Measurements from ENCODE around the gene SHE. TPM values are rescaled to one million over a fixed set of nuclear protein-coding genes. Genes with fewer than 3 reads are reported as not detected.

The SHE gene
- total and polyA plus RNA-seq, 2 of the 8 experiments (the other 6 are each of a cell fraction or from before 2014, with no cell fraction given), result 0.44 to 0.45 TPM

- Histone ChIP-seq H2AFZ (ENCODE audit: low read length) (0 out of 2 replicates have a peak overlapping the region, but pooled peaks have one; percentile 10), H4K5ac (ENCODE audit: insufficient read length, low read depth, low read length) (no peak overlapping the region), H3K18ac (ENCODE audit: extremely low read depth, low read length) (no peak overlapping the region), H2BK5ac (ENCODE audit: low read depth, low read length) (no peak overlapping the region), H3K23me2 (ENCODE audit: low read depth, low read length) (no peaks in the 10 kb centered on the region), H3K4me1 (replicated peaks in 1 of 4; ENCODE audit: control insufficient read depth in 3 of 4, insufficient read depth in 4 of 4, low read length in 3 of 4) (no peaks in the 10 kb centered on the region), H2AK5ac (ENCODE audit: low read depth, low read length) (no peak overlapping the region), H3K27ac (ENCODE audit: low read depth, low read length) (no peak overlapping the region), H3K9ac (replicated peaks in 1 of 4; ENCODE audit: extremely low read depth in 1 of 4, low read depth in 3 of 4, low read length in 3 of 4) (no peak overlapping the region), H3K4ac (replicated peaks; ENCODE audit: insufficient read length, low read depth, low read length) (no peak overlapping the region), H2BK12ac (ENCODE audit: low read depth, low read length) (no peak overlapping the region), H3K23ac (ENCODE audit: insufficient read length) (no peak overlapping the region), H3K79me2 (ENCODE audit: control insufficient read depth in 1 of 2, insufficient read depth in 2 of 2, low read length in 2 of 2) (no peaks in the 10 kb centered on the region), H4K8ac (ENCODE audit: extremely low read depth, insufficient read depth, low read length) (no peak overlapping the region), H4K20me1 (replicated peaks in 1 of 2; ENCODE audit: control insufficient read depth in 1 of 2, insufficient read depth in 2 of 2, low read length in 2 of 2) (no peaks in the 10 kb centered on the region), H3K27me3 (replicated peaks in 1 of 4; ENCODE audit: control insufficient read depth in 3 of 4, extremely low read depth in 1 of 4, insufficient read depth in 3 of 4, low read length in 3 of 4) (peaks cover 0 to 1% (median 0%) of the 10 kb centered on the region in 4 experiments; a peak in 1 of 7 replicates), H3K79me1 (ENCODE audit: low read depth, low read length) (no peaks in the 10 kb centered on the region), H2BK20ac (ENCODE audit: low read length) (no peak overlapping the region), H2BK120ac (replicated peaks; ENCODE audit: low read depth, low read length) (no peak overlapping the region), H2BK15ac (ENCODE audit: low read length) (no peak overlapping the region), H3K9me3 (ENCODE audit: insufficient read depth in 2 of 2, low read depth in 1 of 2, low read length in 1 of 2) (no peaks in the 10 kb centered on the region), H3K4me3 (ENCODE audit: extremely low read depth in 1 of 4, insufficient read depth in 2 of 4, low read depth in 3 of 4, low read length in 4 of 4) (no peak overlapping the region), H3K56ac (replicated peaks; ENCODE audit: insufficient read length, low read depth, low read length) (no peak overlapping the region), H4K91ac (replicated peaks; ENCODE audit: insufficient read length, low read length) (no peak overlapping the region), H3K36me3 (ENCODE audit: control insufficient read depth in 2 of 4, insufficient read depth in 4 of 4, low read length in 3 of 4) (no peaks in the 10 kb centered on the region), H3K4me2 (ENCODE audit: insufficient read depth in 1 of 2, low read depth in 2 of 2, low read length in 2 of 2) (no peak overlapping the region), H3K14ac (ENCODE audit: insufficient read length) (no peak overlapping the region)
- WGBS, 2 experiments (ENCODE audit: extremely low coverage in 1 of 2, insufficient coverage in 1 of 2, insufficient read length in 1 of 2, insufficient replicate concordance in 2 of 2, low coverage in 1 of 2, low lambda C conversion rate in 2 of 2, missing lambda C conversion rate in 1 of 2), result 94% methylated on average over 5 of the region's 5 CpGs; no CpG with 5 or more reads in 1 of the 2 experiments
- TF ChIP-seq EP300 (IDR thresholded peaks at IDR 0.05; ENCODE audit: borderline replicate concordance in 1 of 2, low read depth in 2 of 2, low read length in 2 of 2) (no peak), GABPA (IDR thresholded peaks at IDR 0.05; ENCODE audit: borderline replicate concordance, insufficient read depth, low read length) (no peak), SIRT6 (IDR thresholded peaks at IDR 0.05; ENCODE audit: low read length) (no peak), SAP30 (IDR thresholded peaks at IDR 0.05; ENCODE audit: insufficient read depth, insufficient replicate concordance, low read length) (no peak), TAF7 (optimal IDR thresholded peaks at IDR 0.05; ENCODE audit: borderline replicate concordance, low read depth, low read length) (no peak), FOSL1 (IDR thresholded peaks at IDR 0.05; ENCODE audit: insufficient read depth, low read depth, low read length) (no peak), POLR2AphosphoS5 (IDR thresholded peaks at IDR 0.05; ENCODE audit: low read depth, low read length) (no peak), TCF12 (IDR thresholded peaks at IDR 0.05; ENCODE audit: low read depth, low read length) (no peak)
- no peak for DNase-seq (ENCODE audit: low read depth in 1 of 2, low spot score in 2 of 2)
- CTCF ChIA-PET (ENCODE audit: partially characterized antibody), result interaction anchor here (0.7 to 1.6 kb wide), 5 partner anchors 9 to 147 kb away, joined by 4 to 5 read pairs (median 4); no protein-coding TSS in a partner anchor
- POLR2A ChIA-PET (ENCODE audit: partially characterized antibody), result no interaction called here
- FAIRE-seq, result no peak
Observed at GRCh38 chr1:154453161-154453560, 49.1 kb downstream of the SHE start.

Data from H1 (cell line).